HEK293 (cell line): ENCODE data around the gene GCFC2.

Experiments used
- KLF1 ChIP-seq: fragments of 450-650 bp; formaldehyde crosslinking; IDR thresholded peaks from 2 replicates; pipeline ENCODE4 v1.5.1; 2016; ENCODE audit warnings: missing biosample characterization, missing genetic modification characterization
- KLF16 ChIP-seq: fragments of 450-650 bp; formaldehyde crosslinking; IDR thresholded peaks from 2 replicates; pipeline ENCODE4 v1.5.1; 2017; ENCODE audit warnings: missing biosample characterization, missing genetic modification characterization
- ZNF2 ChIP-seq: fragments of 450-650 bp; formaldehyde crosslinking; IDR thresholded peaks from 2 replicates; pipeline ENCODE4 v1.5.1; 2016; ENCODE audit warnings: missing biosample characterization, missing genetic modification characterization
- TF ChIP-seq, protein P1 (sequence below): fragments of 450-650 bp; formaldehyde crosslinking; IDR thresholded peaks from 2 replicates; pipeline ENCODE4 v1.5.1; 2017; ENCODE audit warnings: missing biosample characterization, missing genetic modification characterization

DNA sequence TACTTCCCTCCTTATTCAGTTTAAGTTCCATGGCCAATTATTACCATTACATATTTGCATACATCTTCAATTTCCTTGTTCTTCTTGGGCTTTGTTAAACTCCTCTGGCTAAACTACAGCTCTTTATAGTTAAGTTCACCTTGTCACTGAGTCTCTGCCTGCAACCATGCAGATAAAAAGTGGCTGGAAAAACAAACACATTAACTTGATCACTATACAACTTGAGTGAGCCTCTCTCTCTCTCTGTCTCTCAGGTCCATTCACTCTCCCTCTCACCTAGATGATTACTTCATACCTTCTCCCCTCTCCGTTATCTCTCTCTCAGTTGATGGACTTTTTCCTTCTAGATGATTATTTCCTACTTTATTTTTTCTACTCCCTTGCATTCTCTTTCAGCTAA lies 30.3 kb downstream of the GCFC2 start:
- no peak for TF ChIP-seq KLF16 (tag by site-specific recombination)
- no peak for TF ChIP-seq KLF1 (tag by site-specific recombination)
- TF ChIP-seq, protein P1, sequence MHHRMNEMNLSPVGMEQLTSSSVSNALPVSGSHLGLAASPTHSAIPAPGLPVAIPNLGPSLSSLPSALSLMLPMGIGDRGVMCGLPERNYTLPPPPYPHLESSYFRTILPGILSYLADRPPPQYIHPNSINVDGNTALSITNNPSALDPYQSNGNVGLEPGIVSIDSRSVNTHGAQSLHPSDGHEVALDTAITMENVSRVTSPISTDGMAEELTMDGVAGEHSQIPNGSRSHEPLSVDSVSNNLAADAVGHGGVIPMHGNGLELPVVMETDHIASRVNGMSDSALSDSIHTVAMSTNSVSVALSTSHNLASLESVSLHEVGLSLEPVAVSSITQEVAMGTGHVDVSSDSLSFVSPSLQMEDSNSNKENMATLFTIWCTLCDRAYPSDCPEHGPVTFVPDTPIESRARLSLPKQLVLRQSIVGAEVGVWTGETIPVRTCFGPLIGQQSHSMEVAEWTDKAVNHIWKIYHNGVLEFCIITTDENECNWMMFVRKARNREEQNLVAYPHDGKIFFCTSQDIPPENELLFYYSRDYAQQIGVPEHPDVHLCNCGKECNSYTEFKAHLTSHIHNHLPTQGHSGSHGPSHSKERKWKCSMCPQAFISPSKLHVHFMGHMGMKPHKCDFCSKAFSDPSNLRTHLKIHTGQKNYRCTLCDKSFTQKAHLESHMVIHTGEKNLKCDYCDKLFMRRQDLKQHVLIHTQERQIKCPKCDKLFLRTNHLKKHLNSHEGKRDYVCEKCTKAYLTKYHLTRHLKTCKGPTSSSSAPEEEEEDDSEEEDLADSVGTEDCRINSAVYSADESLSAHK = no peak
- TF ChIP-seq ZNF2 (tag by site-specific recombination) = no peak
